ENCODE data around the gene PTPRN2. TPM values are rescaled to one million over a fixed set of nuclear protein-coding genes. Genes with fewer than 3 reads are reported as not detected.
"Not testable (repeated sequence)": the region's sequence is repeated elsewhere in the genome, so short reads cannot be mapped to it uniquely, and the experiment has no call there.

The PTPRN2 gene
- total RNA-seq, 4 donors from 2014 or later = 2.0 to 9.5 (median 2.6) TPM

GRCh38 chr7:157896774-157897555, 690.7 kb downstream of the PTPRN2 start:
- no peak for ATAC-seq (ENCODE audit: low FRiP score)
- no peak for DNase-seq (ENCODE audit: low spot score)
- no peak for TF ChIP-seq CTCF (IDR thresholded peaks at IDR 0.05)

GRCh38 chr7:157896376-157896675, 691.3 kb downstream of the PTPRN2 start:
- not testable (repeated sequence) for DNase-seq (ENCODE audit: low spot score)

GRCh38 chr7:157895520-157896375, 691.9 kb downstream of the PTPRN2 start:
- ATAC-seq (ENCODE audit: low FRiP score) (no peak), DNase-seq (ENCODE audit: low spot score) (no peak)
- no peak for TF ChIP-seq CTCF (IDR thresholded peaks at IDR 0.05)

More at GRCh38 chr7:157896376-157896675, 691.3 kb downstream of the PTPRN2 start:
- ATAC-seq (ENCODE audit: low FRiP score) = not testable (repeated sequence)

GRCh38 chr7:157895098-157895497, 692.5 kb downstream of the PTPRN2 start:
- DNase-seq (ENCODE audit: low spot score); ATAC-seq (ENCODE audit: low FRiP score): not testable (repeated sequence)

- DNase-seq (ENCODE audit: low spot score) = no peak
- ATAC-seq (ENCODE audit: low FRiP score) = no peak
- TF ChIP-seq CTCF (IDR thresholded peaks at IDR 0.05) = no peak
Measured at GRCh38 chr7:157893535-157894044, 694.0 kb downstream of the PTPRN2 start.

GRCh38 chr7:157892751-157893523, 694.7 kb downstream of the PTPRN2 start:
- ATAC-seq (ENCODE audit: low FRiP score) (no peak), DNase-seq (ENCODE audit: low spot score) (no peak)
- no peak for TF ChIP-seq CTCF (IDR thresholded peaks at IDR 0.05)

GRCh38 chr7:157890921-157891401, 696.7 kb downstream of the PTPRN2 start:
- DNase-seq (ENCODE audit: low spot score) (no peak), ATAC-seq (ENCODE audit: low FRiP score) (no peak)
- no peak for TF ChIP-seq CTCF (IDR thresholded peaks at IDR 0.05)

Data from omental fat pad (tissue), 4 donors.